Astrocyte (in vitro differentiated cells and primary cell): Measurements from ENCODE around the gene AKAP12.

Source experiments
- CTCF ChIP-seq: IDR thresholded peaks from 2 replicates; pipeline ENCODE4 v1.5.1; 2011; ENCODE audit warnings: low read depth, mild to moderate bottlenecking, inconsistent platforms, low read length, moderate library complexity; ENCODE audit not compliant: insufficient read depth
- EZH2 ChIP-seq: IDR thresholded peaks from 2 replicates; pipeline ENCODE4 v1.6.1; 2012; ENCODE audit warnings: mild to moderate bottlenecking, low read length, inconsistent platforms; ENCODE audit not compliant: insufficient read depth

GRCh38 chr6:151393410-151393809 lies 153.6 kb downstream of the AKAP12 start:
- no peak for TF ChIP-seq CTCF
- no peak for TF ChIP-seq EZH2
